Thoracic aorta (tissue), 2 donors: ENCODE measurements around the gene SPTLC1. TPM values are rescaled to one million over a fixed set of nuclear protein-coding genes. Genes with fewer than 3 reads are reported as not detected.

ENCODE experiments used
- ATAC-seq: fragments of 150-250 bp; one replicate; pipeline ENCODE4 v1.8.0; 2017; ENCODE audit warnings: low read depth; ENCODE audit not compliant: insufficient number of reproducible peaks, low FRiP score
- DNase-seq: peaks from one replicate; pipeline ENCODE4 v3.0.0-alpha.2; 2020; ENCODE audit warnings: low spot score
- H3K27ac ChIP-seq, 2 donors: fragments of 200-600 bp; sonication (generic); 1 replicate in 1 of 2; 2 replicates in 1 of 2; pipeline ENCODE4 v1.5.1; 2016; ENCODE audit warnings: mild to moderate bottlenecking in 2 of 2, moderate library complexity in 2 of 2
- H3K27me3 ChIP-seq: fragments of 200-600 bp; sonication (generic); replicated peaks from 2 replicates; pipeline ENCODE4 v1.6.0; 2016; ENCODE audit warnings: mild to moderate bottlenecking; ENCODE audit not compliant: insufficient read depth
- H3K36me3 ChIP-seq: fragments of 200-600 bp; sonication (generic); one replicate; pipeline ENCODE4 v1.5.1; 2016
- H3K4me1 ChIP-seq, 2 donors: fragments of 200-600 bp; sonication (generic); 1 replicate in 1 of 2; 2 replicates in 1 of 2; pipeline versions ENCODE4 v1.5.1 to v1.6.0; 2016; ENCODE audit warnings: low read depth in 2 of 2, mild to moderate bottlenecking in 1 of 2; ENCODE audit not compliant: control insufficient read depth in 1 of 2
- H3K4me3 ChIP-seq: fragments of 200-600 bp; sonication (generic); 2 replicates; pipeline ENCODE4 v1.5.1; 2016; ENCODE audit warnings: mild to moderate bottlenecking
- H3K9me3 ChIP-seq: fragments of 200-600 bp; sonication (generic); 2 replicates; pipeline ENCODE4 v1.5.1; 2016
- total RNA-seq, 2 donors: library from RNA; depleted of rRNA; stranded (reverse); fragments of >200 nt; gene quantifications; one replicate each; pipeline versions ENCODE4 v1.1.0 to v1.2.3, GENCODE V29; 2016
- TF ChIP-seq, protein P1 (sequence below): fragments of 200-600 bp; sonication (generic); IDR thresholded peaks from one replicate; pipeline ENCODE4 v1.5.1; 2019; ENCODE audit warnings: antibody characterized with exemption

Gene SPTLC1
- total RNA-seq, 2 donors from 2014 or later: 45.6 to 74.7 TPM

DNA sequence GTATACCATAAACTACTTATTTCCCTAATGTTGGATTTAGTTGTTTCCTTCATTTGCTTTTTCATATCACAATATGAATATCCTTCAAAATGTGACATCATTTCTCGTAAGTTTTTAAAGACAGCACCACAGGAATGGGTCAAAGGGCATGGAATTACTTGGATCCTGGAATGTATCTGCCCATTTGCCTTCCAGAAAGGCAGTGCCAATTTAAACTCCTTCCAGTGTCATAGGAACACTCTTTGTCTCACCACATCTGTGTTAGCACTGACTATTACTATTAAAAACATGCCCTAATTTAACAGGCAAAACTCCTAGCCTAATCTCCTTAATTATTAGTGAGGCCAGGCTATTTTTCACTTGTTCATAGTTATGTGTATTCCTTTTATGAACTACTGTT lies 58.0 kb downstream of the SPTLC1 start:
- no peaks in the 10 kb centered on the region for H3K4me1 ChIP-seq
- H3K36me3 ChIP-seq: peaks cover 19% of the 10 kb centered on the region
- H3K27ac ChIP-seq: no peak overlapping the region
- DNase-seq (no peak), ATAC-seq (no peak)
- TF ChIP-seq, protein P1, sequence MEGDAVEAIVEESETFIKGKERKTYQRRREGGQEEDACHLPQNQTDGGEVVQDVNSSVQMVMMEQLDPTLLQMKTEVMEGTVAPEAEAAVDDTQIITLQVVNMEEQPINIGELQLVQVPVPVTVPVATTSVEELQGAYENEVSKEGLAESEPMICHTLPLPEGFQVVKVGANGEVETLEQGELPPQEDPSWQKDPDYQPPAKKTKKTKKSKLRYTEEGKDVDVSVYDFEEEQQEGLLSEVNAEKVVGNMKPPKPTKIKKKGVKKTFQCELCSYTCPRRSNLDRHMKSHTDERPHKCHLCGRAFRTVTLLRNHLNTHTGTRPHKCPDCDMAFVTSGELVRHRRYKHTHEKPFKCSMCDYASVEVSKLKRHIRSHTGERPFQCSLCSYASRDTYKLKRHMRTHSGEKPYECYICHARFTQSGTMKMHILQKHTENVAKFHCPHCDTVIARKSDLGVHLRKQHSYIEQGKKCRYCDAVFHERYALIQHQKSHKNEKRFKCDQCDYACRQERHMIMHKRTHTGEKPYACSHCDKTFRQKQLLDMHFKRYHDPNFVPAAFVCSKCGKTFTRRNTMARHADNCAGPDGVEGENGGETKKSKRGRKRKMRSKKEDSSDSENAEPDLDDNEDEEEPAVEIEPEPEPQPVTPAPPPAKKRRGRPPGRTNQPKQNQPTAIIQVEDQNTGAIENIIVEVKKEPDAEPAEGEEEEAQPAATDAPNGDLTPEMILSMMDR: no peak
- H3K4me3 ChIP-seq: no peak overlapping the region
- H3K27me3 ChIP-seq: no peaks in the 10 kb centered on the region
- peaks cover 4% of the 10 kb centered on the region for H3K9me3 ChIP-seq

DNA sequence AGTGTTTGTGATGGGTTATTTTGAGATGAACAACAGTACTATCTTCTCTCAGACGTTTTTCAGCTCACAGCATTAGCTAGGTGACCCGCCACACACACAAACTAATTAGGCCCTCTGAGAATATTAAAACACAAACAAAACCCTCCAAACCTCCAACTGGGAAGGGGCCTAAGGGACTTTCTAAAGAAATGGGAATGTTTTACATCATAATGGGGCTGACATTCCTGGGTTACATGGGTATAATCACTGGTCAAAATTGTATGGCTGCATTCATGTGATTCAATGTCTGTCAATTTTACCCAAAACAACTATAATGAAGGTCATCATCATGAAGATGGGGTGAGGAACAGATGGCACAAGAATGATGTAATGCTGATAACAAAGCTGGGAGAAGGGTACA lies 59.6 kb downstream of the SPTLC1 start:
- H3K36me3 ChIP-seq: peaks cover 19% of the 10 kb centered on the region
- H3K9me3 ChIP-seq: no peaks in the 10 kb centered on the region
- no peaks in the 10 kb centered on the region for H3K27me3 ChIP-seq
- H3K4me1 ChIP-seq: no peaks in the 10 kb centered on the region
- H3K27ac ChIP-seq: no peak overlapping the region
- no peak overlapping the region for H3K4me3 ChIP-seq
- ATAC-seq (no peak), DNase-seq (no peak)
- TF ChIP-seq, protein P1: no peak

DNA sequence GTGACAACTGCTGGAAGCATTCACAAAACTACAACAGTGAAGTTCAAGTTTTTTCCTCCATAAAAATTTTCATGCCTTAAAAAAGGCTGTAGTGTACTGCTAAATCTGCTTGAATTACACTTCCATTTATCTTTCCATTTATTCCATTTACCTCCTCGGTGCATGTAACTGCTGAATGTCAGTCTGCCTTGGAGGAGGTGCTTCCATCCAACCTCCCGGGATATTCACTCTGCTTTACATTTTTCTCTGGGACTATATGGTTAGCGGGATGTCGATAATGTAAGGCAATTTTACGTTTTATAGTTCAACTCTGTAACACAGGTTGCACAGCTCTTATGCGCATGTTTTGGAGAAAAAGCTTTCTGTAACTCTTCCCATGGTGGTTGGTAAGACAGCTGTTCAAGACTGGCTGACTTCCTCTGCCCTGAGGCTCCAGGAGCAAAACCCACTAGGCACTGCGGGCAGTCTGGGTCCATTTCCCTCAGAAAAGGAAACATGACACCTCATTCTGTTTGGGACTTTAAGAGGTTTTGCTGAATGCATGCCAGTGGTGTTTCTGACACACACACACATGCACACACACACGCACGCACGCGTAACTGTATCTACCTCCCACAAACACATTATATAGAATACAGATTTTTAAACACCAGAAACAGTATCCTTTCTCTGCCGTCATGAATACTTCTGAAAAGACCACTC lies 66.1 kb downstream of the SPTLC1 start:
- peaks cover 26% of the 10 kb centered on the region for H3K36me3 ChIP-seq
- no peak overlapping the region for H3K4me3 ChIP-seq
- H3K27me3 ChIP-seq: no peaks in the 10 kb centered on the region
- no peaks in the 10 kb centered on the region for H3K9me3 ChIP-seq
- H3K4me1 ChIP-seq: no peaks in the 10 kb centered on the region
- TF ChIP-seq, protein P1: no peak
- ATAC-seq (no peak), DNase-seq (no peak)
- H3K27ac ChIP-seq: no peak overlapping the region

DNA sequence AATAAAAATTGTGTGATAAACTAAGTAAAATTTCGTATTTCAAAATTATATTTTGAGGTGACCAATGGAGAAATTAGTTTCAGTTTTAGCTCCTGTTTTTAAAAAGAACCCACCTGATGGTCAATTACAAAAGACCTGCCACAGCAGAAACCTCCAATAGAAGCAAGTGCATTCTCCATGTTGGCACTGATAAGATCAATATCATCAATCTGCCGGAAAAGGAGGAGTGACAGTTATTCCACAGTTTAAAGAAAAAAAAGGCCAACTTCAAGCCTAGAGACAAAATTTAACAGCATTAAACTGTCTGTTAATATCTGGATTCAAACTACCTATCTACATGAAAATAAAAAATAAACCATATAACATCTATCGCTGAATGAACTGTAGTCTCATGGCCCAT lies 67.7 kb downstream of the SPTLC1 start:
- ATAC-seq (no peak), DNase-seq (no peak)
- peaks cover 5% of the 10 kb centered on the region for H3K9me3 ChIP-seq
- TF ChIP-seq, protein P1: no peak
- no peak overlapping the region for H3K27ac ChIP-seq
- H3K4me3 ChIP-seq: no peak overlapping the region
- no peaks in the 10 kb centered on the region for H3K27me3 ChIP-seq
- H3K36me3 ChIP-seq: peaks cover 29% of the 10 kb centered on the region
- H3K4me1 ChIP-seq: no peaks in the 10 kb centered on the region

DNA sequence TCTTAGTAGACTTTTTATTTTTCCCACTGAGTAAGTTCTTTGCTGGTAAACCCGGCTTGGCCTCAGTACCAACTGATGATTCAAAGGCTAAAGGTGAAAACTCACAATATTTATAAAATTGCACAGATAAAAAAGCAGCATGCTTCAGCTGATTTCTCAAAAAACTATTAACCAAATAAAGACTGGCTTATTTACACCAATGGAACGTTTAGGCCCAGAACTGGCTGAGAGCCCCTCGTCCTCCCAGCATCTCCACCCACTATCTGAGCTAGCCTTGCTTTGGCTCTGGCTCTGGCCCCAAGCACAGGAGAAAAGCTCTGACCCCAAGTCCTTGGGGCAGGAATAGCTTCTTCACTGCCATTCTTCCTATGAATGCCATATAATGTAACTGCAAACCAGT lies 68.5 kb downstream of the SPTLC1 start:
- no peak overlapping the region for H3K27ac ChIP-seq
- TF ChIP-seq, protein P1: no peak
- ATAC-seq: no peak
- H3K4me3 ChIP-seq: no peak overlapping the region
- peaks cover 36% of the 10 kb centered on the region for H3K36me3 ChIP-seq
- no peak for DNase-seq
- H3K9me3 ChIP-seq: peaks cover 13% of the 10 kb centered on the region
- H3K4me1 ChIP-seq: no peaks in the 10 kb centered on the region
- H3K27me3 ChIP-seq: no peaks in the 10 kb centered on the region
